VCaP (cell line): Measurements from ENCODE around the gene ST6GALNAC5.
"Not testable (repeated sequence)": the region's sequence is repeated elsewhere in the genome, so short reads cannot be mapped to it uniquely, and the experiment has no call there.

Experiments
- H3K27ac ChIP-seq: fragments of 450-650 bp; 2 replicates; pipeline ENCODE4 v1.5.1; 2017
- CTCF ChIP-seq: fragments of 450-650 bp; conservative IDR thresholded peaks from 2 replicates; pipeline ENCODE4 v1.5.1; 2017; ENCODE audit warnings: mild to moderate bottlenecking, moderate library complexity

The ST6GALNAC5 gene

GRCh38 chr1:76867342-76868130 is at the start of gene ST6GALNAC5:
TSS of gene ST6GALNAC5 (plus strand) at chr1:76867480.
- peak; percentile 17; the same call in 1 of the 2 replicates for TF ChIP-seq CTCF
- H3K27ac ChIP-seq, result peak within 1 kb of the TSS; percentile 78

- TF ChIP-seq CTCF, result no peak
- H3K27ac ChIP-seq, result no peak overlapping the region
Measured at GRCh38 chr1:76820028-76820427, 47.3 kb upstream of the ST6GALNAC5 start.

- H3K27ac ChIP-seq, result not testable (repeated sequence)
Measured at GRCh38 chr1:76822961-76823360, 44.3 kb upstream of the ST6GALNAC5 start.

- no peak for TF ChIP-seq CTCF
- H3K27ac ChIP-seq, result no peak overlapping the region
Measured at GRCh38 chr1:76824106-76824505, 43.2 kb upstream of the ST6GALNAC5 start.

- no peak for TF ChIP-seq CTCF
- H3K27ac ChIP-seq, result no peak overlapping the region
Measured at GRCh38 chr1:76826072-76826845, 41.0 kb upstream of the ST6GALNAC5 start.

GRCh38 chr1:76827066-76827465 is 40.2 kb upstream of the ST6GALNAC5 start:
- no peak overlapping the region for H3K27ac ChIP-seq
- TF ChIP-seq CTCF, result no peak

GRCh38 chr1:76830373-76830772 is 36.9 kb upstream of the ST6GALNAC5 start:
- no peak overlapping the region for H3K27ac ChIP-seq
- no peak for TF ChIP-seq CTCF

- no peak overlapping the region for H3K27ac ChIP-seq
- no peak for TF ChIP-seq CTCF
Measured at GRCh38 chr1:76832521-76832920, 34.8 kb upstream of the ST6GALNAC5 start.
